Measurements from ENCODE around the gene TLCD1. TPM values are rescaled to one million over a fixed set of nuclear protein-coding genes. Genes with fewer than 3 reads are reported as not detected.

The TLCD1 gene
- total RNA-seq, 1 donor from 2014 or later, result 41.0 TPM

DNA sequence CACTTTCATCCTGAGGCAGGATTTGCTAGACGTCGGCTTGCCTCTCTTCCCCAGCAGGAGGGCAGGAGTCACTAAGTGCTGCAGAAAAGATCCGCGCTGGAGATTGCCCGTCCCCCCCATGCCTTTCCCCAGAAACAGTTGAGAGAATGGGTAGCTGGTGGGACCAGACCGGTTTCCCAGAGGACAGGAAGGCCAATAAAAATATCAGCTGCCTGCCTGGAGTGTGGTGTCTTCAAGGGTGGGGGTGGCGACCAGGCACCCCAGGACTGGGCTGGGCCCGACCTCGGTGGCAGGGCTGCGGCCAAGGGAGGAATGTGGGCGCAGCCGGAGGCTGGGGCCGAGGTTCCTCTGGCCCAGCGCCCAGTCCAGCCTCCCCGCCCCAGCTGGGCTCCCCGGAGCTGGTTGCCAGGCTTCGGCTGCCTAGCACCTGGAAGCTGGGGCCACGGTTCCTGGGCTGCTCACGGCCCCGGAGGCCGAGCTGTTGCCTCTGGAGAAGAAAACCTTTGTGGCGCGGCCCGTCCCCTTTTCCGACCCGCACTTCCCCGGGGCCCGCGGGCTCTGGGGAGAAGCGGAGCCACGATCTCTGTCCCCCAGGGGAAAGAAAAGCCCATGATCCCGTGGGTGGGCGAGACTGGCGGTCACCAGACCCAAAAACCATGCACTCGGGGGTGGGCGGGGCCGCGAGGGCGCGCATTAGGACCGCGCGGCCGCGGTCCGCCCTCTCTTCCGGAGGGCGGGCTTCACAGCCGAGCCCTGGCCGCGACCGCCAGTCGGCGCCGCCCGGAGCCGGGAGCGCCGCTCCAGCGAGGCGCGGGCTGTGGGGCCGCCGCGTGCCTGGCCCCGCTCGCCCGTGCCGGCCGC lies 17.4 kb upstream of the TLCD1 start, which contains the start of gene TRAF4:
TRAF4 (plus strand) TSS at position 769 of the 861 bp plus-strand sequence. CDS start 102 bp downstream, outside the sequence.
- TF ChIP-seq, protein P1, sequence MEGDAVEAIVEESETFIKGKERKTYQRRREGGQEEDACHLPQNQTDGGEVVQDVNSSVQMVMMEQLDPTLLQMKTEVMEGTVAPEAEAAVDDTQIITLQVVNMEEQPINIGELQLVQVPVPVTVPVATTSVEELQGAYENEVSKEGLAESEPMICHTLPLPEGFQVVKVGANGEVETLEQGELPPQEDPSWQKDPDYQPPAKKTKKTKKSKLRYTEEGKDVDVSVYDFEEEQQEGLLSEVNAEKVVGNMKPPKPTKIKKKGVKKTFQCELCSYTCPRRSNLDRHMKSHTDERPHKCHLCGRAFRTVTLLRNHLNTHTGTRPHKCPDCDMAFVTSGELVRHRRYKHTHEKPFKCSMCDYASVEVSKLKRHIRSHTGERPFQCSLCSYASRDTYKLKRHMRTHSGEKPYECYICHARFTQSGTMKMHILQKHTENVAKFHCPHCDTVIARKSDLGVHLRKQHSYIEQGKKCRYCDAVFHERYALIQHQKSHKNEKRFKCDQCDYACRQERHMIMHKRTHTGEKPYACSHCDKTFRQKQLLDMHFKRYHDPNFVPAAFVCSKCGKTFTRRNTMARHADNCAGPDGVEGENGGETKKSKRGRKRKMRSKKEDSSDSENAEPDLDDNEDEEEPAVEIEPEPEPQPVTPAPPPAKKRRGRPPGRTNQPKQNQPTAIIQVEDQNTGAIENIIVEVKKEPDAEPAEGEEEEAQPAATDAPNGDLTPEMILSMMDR (IDR thresholded peaks at IDR 0.05), result no peak

GRCh38 chr17:28741358-28742349 lies 15.6 kb upstream of the TLCD1 start:
- no peaks in the 10 kb centered on the region for H3K9me3 Mint-ChIP-seq
- no peaks in the 10 kb centered on the region for H3K27me3 Mint-ChIP-seq
- intact Hi-C loops (cut with micrococcal nuclease), result loop anchor here (1.0 kb wide), 1 partner anchor 9 kb away; no protein-coding TSS in a partner anchor
- H3K36me3 Mint-ChIP-seq (ENCODE audit: low read depth), result peaks cover 47% of the 10 kb centered on the region
- H3K4me1 Mint-ChIP-seq, result peaks cover 71% of the 10 kb centered on the region
- ChIA-PET CTCF (interaction anchor here (1.4 to 17.6 kb wide), 2 partner anchors 8 to 14 kb away, joined by 7 to 545 read pairs; partner anchors contain the start of genes NEK8 and TLCD1), POLR2A (interaction anchor here (0.5 to 23.0 kb wide), 14 partner anchors 9 to 383 kb away, joined by 3 to 2384 read pairs (median 6); partner anchors contain the start of genes DHRS13, FLOT2, NEK8 and PHF12)
- ATAC-seq (ENCODE audit: low read depth) (peak; percentile 15), DNase-seq (peak; percentile 62)
- TF ChIP-seq, protein P1 (IDR thresholded peaks at IDR 0.05), result no peak
- H3K4me3 Mint-ChIP-seq, result peak overlapping the region; percentile 86
- peak overlapping the region; percentile 99 for H3K27ac Mint-ChIP-seq

More for the DNA sequence above, 17.4 kb upstream of the TLCD1 start, which contains the start of gene TRAF4:
- Mint-ChIP-seq H3K27me3 (no peaks in the 10 kb centered on the region), H3K4me3 (peak within 1 kb of the TSS; percentile 93), H3K4me1 (peaks cover 70% of the 10 kb centered on the region), H3K9me3 (no peaks in the 10 kb centered on the region), H3K27ac (peak within 1 kb of the TSS; percentile 99), H3K36me3 (ENCODE audit: low read depth) (peaks cover 64% of the 10 kb centered on the region)
- POLR2A ChIA-PET, result interaction anchor here (0.7 to 23.0 kb wide), 13 partner anchors 8 to 397 kb away, joined by 3 to 2384 read pairs (median 4); partner anchors contain the start of genes BLTP2, FAM222B, NEK8 and PHF12
- DNase-seq (peak; percentile 87), ATAC-seq (ENCODE audit: low read depth) (peak; percentile 66)
- intact Hi-C loops (cut with micrococcal nuclease), result loop anchor here (1.0 kb wide), 1 partner anchor 15 kb away; the partner anchor contains the start of gene NEK8
- CTCF ChIA-PET, result interaction anchor here (0.9 to 17.6 kb wide), 3 partner anchors 13 to 24 kb away, joined by 3 to 545 read pairs (median 7); partner anchors contain the start of genes NEK8, RPL23A and TLCD1

- H3K27ac Mint-ChIP-seq, result peak overlapping the region; percentile 99
- DNase-seq, result no peak
- TF ChIP-seq, protein P1 (IDR thresholded peaks at IDR 0.05), result no peak
- peaks cover 73% of the 10 kb centered on the region for H3K4me1 Mint-ChIP-seq
- no peaks in the 10 kb centered on the region for H3K27me3 Mint-ChIP-seq
- POLR2A ChIA-PET, result interaction anchor here (0.6 to 23.0 kb wide), 12 partner anchors 10 to 384 kb away, joined by 3 to 2384 read pairs (median 7); partner anchors contain the start of genes DHRS13, FLOT2, NEK8 and PHF12
- H3K4me3 Mint-ChIP-seq, result peak overlapping the region; percentile 86
- CTCF ChIA-PET, result interaction anchor here (1.2 to 17.6 kb wide), 3 partner anchors 9 to 23 kb away, joined by 4 to 545 read pairs (median 7); partner anchors contain the start of genes NEK8 and TLCD1
- no peak for ATAC-seq (ENCODE audit: low read depth)
- no peaks in the 10 kb centered on the region for H3K9me3 Mint-ChIP-seq
- peaks cover 39% of the 10 kb centered on the region for H3K36me3 Mint-ChIP-seq (ENCODE audit: low read depth)
- intact Hi-C loops (cut with micrococcal nuclease), result loop anchor here (1.0 kb wide), 1 partner anchor 10 kb away; no protein-coding TSS in a partner anchor
Observed at GRCh38 chr17:28740406-28741357, 14.6 kb upstream of the TLCD1 start.

Data from activated B cell treated with CpG ODN at 0.5 μM for 24 hours (primary cell).